Transverse colon (tissue), 4 donors: ENCODE data around the gene C17orf78. TPM values are rescaled to one million over a fixed set of nuclear protein-coding genes. Genes with fewer than 3 reads are reported as not detected.

Source experiments
- DNase-seq: peaks from one replicate; pipeline ENCODE4 v3.0.0-alpha.2; 2019
- H3K27ac ChIP-seq, 4 donors: fragments of 200-600 bp; sonication (generic); 2 replicates each; pipeline ENCODE4 v1.5.1; 2016 to 2018; ENCODE audit warnings: inconsistent platforms in 4 of 4
- H3K27me3 ChIP-seq: fragments of 200-600 bp; sonication (generic); 2 replicates; pipeline ENCODE4 v1.5.1; 2017; ENCODE audit warnings: inconsistent platforms
- H3K36me3 ChIP-seq, 4 donors: fragments of 200-600 bp; sonication (generic); 2 replicates each; pipeline ENCODE4 v1.5.1; 2017 to 2019; ENCODE audit warnings: inconsistent platforms in 4 of 4
- H3K4me1 ChIP-seq, 4 donors: fragments of 200-600 bp; sonication (generic); 2 replicates each; pipeline ENCODE4 v1.5.1; 2017 to 2020; ENCODE audit warnings: inconsistent platforms in 4 of 4
- H3K4me3 ChIP-seq, 4 donors: fragments of 200-600 bp; sonication (generic); 1 replicate in 1 of 4; 2 replicates in 3 of 4; pipeline versions ENCODE4 v1.5.1 to v1.6.1; 2017 to 2019; ENCODE audit warnings: inconsistent platforms in 4 of 4
- H3K9me3 ChIP-seq, 2 donors: fragments of 200-600 bp; sonication (generic); 2 replicates each; pipeline ENCODE4 v1.5.1; 2017 to 2019; ENCODE audit warnings: inconsistent platforms in 2 of 2
- CTCF ChIP-seq, 5 experiments: fragments of 200-600 bp in 3 of 5; fragments of 450-650 bp in 2 of 5; sonication (generic) in 3 of 5; IDR thresholded peaks; 1 replicate in 2 of 5; 2 replicates in 3 of 5; pipeline ENCODE4 v1.5.1; 2016 to 2017; ENCODE audit warnings: antibody characterized with exemption in 5 of 5, inconsistent platforms in 3 of 5, mild to moderate bottlenecking in 2 of 5, moderate library complexity in 1 of 5
- EP300 ChIP-seq: sonication (generic); formaldehyde crosslinking; IDR thresholded peaks from one replicate; pipeline ENCODE4 v1.6.1; 2017; ENCODE audit warnings: antibody characterized with exemption, low read depth
- POLR2A ChIP-seq: fragments of 450-650 bp; IDR thresholded peaks from one replicate; pipeline ENCODE4 v1.6.1; 2016; ENCODE audit warnings: antibody characterized with exemption, mild to moderate bottlenecking, moderate library complexity
- POLR2AphosphoS5 ChIP-seq, 3 donors: sonication (generic); formaldehyde crosslinking; IDR thresholded peaks; one replicate each; pipeline ENCODE4 v1.6.1; 2016; ENCODE audit warnings: antibody characterized with exemption in 3 of 3
- WGBS, 2 donors: methylation state at CpG; one replicate each; pipeline ENCODE4 v1.1.5; 2018; ENCODE audit warnings: low coverage in 1 of 2; 5-methylcytosine and 5-hydroxymethylcytosine counted together
- in situ Hi-C, 4 donors: fragments of 200-750 bp; cut with MboI; loops; one replicate each; pipeline versions ENCODE4 v1.15.0 to v1.15.1; 2017; ENCODE audit warnings: low sequenced_read_pairs in 3 of 4, low pct_ligation_motif_present in 1 of 4, low pct_unique_long_range_greater_than_20kb in 1 of 4
- intact Hi-C: fragments of 100-400 bp; cut with DNase I; formaldehyde crosslinking; loops from one replicate; pipeline ENCODE4 v1.15.1; 2023; ENCODE audit warnings: low total_unique reads
- total RNA-seq, 4 donors: library from RNA; depleted of rRNA; stranded (reverse); fragments of >200 nt; gene quantifications; one replicate each; pipeline ENCODE4 v1.1.0, GENCODE V29; 2016

C17orf78 gene
- total RNA-seq, 4 donors from 2014 or later, result not detected

GRCh38 chr17:37413875-37414519 is 38.2 kb downstream of the C17orf78 start:
- Histone ChIP-seq H3K4me3 (no peak overlapping the region), H3K27ac (no peak overlapping the region), H3K27me3 (no peaks in the 10 kb centered on the region), H3K36me3 (peaks cover 0 to 47% (median 15%) of the 10 kb centered on the region in 4 donors), H3K4me1 (no peaks in the 10 kb centered on the region), H3K9me3 (no peaks in the 10 kb centered on the region)
- DNase-seq, result no peak
- in situ Hi-C loops, result no loop called here
- TF ChIP-seq CTCF (IDR thresholded peaks at IDR 0.05) (no peak), POLR2AphosphoS5 (IDR thresholded peaks at IDR 0.05) (no peak), POLR2A (no peak), EP300 (no peak)
- intact Hi-C loops, result no loop called here
- WGBS, 2 donors, result 96 to 98% methylated on average over 7 of the region's 7 CpGs

- in situ Hi-C loops (no loop called here), intact Hi-C loops (no loop called here)
- no peak for DNase-seq
- Histone ChIP-seq H3K4me3 (no peak overlapping the region), H3K4me1 (no peaks in the 10 kb centered on the region), H3K27me3 (no peaks in the 10 kb centered on the region), H3K27ac (no peak overlapping the region), H3K9me3 (no peaks in the 10 kb centered on the region), H3K36me3 (peaks cover 0 to 36% (median 8%) of the 10 kb centered on the region in 4 donors)
- 72 to 76% methylated on average over 2 of the region's 2 CpGs for WGBS, 2 donors
- TF ChIP-seq POLR2A (no peak), EP300 (no peak), CTCF (IDR thresholded peaks at IDR 0.05) (no peak), POLR2AphosphoS5 (IDR thresholded peaks at IDR 0.05) (no peak)
Observed at GRCh38 chr17:37417852-37418251, 42.1 kb downstream of the C17orf78 start.

GRCh38 chr17:37422971-37423625 is 47.3 kb downstream of the C17orf78 start:
- TF ChIP-seq POLR2AphosphoS5 (IDR thresholded peaks at IDR 0.05) (no peak), POLR2A (no peak), CTCF (IDR thresholded peaks at IDR 0.05) (no peak), EP300 (no peak)
- no peaks in the 10 kb centered on the region for H3K27me3 ChIP-seq
- H3K27ac ChIP-seq, result no peak overlapping the region
- peaks cover 0 to 54% (median 20%) of the 10 kb centered on the region in 4 donors for H3K36me3 ChIP-seq
- H3K4me3 ChIP-seq, result no peak overlapping the region
- WGBS, 2 donors, result 66 to 78% methylated on average over 3 to 4 of the region's 4 CpGs
- intact Hi-C loops (no loop called here), in situ Hi-C loops (no loop called here)
- no peaks in the 10 kb centered on the region for H3K4me1 ChIP-seq
- DNase-seq, result no peak
- H3K9me3 ChIP-seq, result no peaks in the 10 kb centered on the region

GRCh38 chr17:37425268-37425667 is 49.5 kb downstream of the C17orf78 start:
- WGBS, 2 donors, result 89 to 92% methylated on average over 1 of the region's 1 CpG
- Histone ChIP-seq H3K27me3 (no peaks in the 10 kb centered on the region), H3K36me3 (peaks cover 0 to 48% (median 16%) of the 10 kb centered on the region in 4 donors), H3K27ac (no peak overlapping the region), H3K9me3 (no peaks in the 10 kb centered on the region), H3K4me3 (no peak overlapping the region), H3K4me1 (no peaks in the 10 kb centered on the region)
- no peak for DNase-seq
- TF ChIP-seq POLR2AphosphoS5 (IDR thresholded peaks at IDR 0.05), result no peak
- TF ChIP-seq EP300, result no peak
- no peak for TF ChIP-seq CTCF (IDR thresholded peaks at IDR 0.05)
- no peak for TF ChIP-seq POLR2A
- intact Hi-C loops, result no loop called here
- in situ Hi-C loops, result no loop called here
